HG03457 (cell line): ENCODE results near the gene HMGB4.

Experiments used
- ATAC-seq: cut with Tn5 transposase; IDR thresholded peaks from one replicate; pipeline ENCODE4 v1.9.1; 2021; ENCODE audit warnings: moderate number of reproducible peaks; ENCODE audit not compliant: unreplicated experiment

The HMGB4 gene, protein sequence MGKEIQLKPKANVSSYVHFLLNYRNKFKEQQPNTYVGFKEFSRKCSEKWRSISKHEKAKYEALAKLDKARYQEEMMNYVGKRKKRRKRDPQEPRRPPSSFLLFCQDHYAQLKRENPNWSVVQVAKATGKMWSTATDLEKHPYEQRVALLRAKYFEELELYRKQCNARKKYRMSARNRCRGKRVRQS

DNA sequence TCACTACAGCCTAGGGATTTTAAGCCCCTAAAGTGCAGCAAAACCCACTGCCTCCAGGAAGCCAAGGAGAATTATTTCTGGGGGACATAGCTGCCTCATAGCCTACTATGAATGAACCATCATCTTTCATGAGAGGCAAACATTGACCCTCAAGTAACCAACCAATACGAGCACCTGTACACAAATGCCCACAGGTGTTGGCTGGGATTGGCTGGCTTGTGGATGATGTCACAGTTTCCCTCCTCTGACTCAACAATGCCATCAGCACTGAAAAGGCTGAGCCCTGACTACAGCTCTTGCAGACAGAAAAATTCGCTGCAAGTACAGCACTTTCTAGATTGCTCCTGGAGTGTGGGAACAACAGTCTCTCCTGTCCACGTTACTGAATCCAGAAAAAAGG, at the start of gene HMGB4:
HMGB4 (plus strand) TSS at position 301 of the 400 bp plus-strand sequence. CDS start 113 bp downstream, outside the sequence.
- ATAC-seq: no peak

DNA sequence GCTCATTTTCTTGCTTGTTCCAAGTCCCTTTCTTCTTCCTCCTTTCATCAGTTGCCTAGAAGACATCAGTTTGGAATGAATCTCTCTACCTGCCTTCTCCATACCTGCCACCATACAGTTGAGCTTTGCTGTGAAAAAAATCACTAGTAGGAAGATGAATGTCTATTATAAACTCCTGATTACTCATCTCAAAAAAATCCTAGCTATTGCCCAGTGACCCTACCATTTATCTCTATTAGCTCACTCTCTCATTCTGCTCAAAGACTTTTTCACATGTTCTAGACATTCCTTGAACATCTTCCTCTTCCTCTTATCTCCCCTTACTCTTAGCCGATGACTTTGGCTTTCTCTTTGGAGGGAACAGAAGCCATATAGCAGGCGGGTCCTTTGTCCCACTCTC, 49.7 kb upstream of the HMGB4 start:
- ATAC-seq: no peak

DNA sequence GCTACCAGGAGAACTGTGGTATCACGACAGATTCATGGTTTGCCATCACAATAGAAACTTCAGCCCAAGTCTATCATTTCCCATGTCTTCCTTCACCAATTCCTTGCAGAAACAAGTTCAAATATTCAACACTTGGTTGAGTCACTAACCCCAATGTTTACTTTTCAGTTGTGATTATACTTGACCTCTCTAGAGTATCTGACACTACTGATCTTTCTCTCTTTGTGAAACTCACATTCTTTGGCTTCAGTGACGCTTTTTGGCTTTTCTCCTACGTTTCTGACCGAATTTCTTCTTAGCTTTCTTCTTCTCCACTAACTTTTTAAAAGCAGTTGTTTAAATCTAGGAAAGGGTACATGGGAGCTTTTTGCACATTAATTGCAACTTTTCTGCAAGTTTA, 48.8 kb upstream of the HMGB4 start:
- ATAC-seq: no peak

DNA sequence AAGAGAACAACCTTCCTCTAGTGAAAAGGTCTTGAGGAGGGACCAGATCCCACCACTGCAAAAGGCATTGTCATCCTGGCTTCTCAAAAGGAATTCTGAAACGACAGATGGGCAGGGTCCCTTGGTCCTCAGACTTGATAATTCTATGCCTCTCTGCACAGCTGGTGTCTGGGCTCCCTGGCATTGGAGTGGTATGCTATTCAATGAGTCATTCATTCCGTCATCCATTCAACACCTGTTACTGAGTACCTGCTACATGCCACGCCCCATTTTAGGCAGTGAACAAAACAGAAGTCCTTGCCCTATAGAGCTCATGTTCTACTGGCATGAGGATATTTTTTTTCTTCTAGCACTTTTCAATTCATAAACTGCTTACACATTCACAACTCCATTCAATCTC, 45.8 kb upstream of the HMGB4 start:
- no peak for ATAC-seq

DNA sequence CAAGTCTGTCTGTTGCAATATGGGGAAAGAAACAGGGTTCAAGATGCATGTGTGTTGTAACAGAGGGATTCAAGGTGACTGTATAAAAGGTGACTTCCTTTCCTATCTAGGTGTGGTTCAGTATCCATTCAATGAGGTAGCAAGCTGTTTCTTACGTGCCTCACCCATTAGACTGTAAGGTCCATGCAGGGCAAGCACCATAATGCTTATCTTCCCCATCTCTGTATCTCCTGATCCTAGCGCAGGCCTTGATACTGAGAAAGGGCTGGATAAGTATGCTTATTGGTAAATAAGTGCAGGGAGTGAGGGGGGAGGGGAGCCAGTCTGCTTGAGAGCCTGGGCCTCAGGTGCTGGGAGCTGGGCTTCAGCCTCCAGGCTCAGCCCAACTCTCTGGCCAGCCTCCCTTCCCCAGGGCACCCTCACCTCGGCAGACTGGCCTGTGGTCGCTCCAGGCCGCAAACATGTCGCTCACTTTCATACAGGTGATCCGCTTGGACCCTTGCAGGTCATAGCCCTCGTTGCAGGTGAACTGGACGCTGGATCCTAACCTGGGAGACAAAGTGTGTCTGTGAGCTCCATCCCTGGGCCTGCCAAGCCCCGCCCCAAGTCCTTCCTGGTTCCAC, 44.5 kb upstream of the HMGB4 start:
- no peak for ATAC-seq

DNA sequence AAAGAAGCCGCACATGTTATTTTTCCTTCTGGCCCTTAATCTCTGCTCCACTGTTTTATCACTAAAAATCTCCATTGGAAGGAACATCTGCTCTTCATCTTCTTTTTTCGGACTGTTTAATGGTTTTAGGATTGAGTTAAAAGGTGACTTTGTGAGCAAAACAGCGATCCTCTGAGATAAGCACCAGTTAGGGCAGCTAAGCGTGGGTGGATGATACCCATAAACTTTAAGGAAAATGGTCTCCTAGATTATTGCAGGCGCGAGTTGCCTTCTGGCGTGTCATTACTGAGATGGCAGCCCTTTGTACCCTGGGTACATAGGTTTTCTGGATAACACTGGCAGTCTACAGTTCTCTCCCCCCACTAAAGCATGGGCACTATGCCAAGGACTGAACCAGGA, 44.0 kb upstream of the HMGB4 start:
- ATAC-seq: no peak

DNA sequence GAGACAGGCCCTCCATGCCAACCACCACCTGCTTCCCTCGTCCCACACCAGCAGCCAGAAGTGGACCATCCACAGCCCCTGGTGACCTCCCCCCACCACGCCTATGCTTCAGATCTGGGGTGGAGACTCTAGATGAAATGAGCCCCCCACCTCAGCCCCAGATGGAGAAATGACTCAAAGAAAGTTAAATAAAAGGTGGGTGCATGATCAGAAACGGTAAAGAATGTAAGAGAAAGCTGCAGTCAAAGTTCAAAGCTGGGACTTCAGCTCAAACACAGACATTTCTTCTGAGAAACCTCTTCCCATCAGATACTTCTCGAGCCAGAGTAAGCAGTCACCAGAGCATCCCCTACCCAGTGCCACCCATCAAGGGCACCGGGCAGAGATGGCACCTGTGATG, 43.1 kb upstream of the HMGB4 start:
- ATAC-seq: no peak

DNA sequence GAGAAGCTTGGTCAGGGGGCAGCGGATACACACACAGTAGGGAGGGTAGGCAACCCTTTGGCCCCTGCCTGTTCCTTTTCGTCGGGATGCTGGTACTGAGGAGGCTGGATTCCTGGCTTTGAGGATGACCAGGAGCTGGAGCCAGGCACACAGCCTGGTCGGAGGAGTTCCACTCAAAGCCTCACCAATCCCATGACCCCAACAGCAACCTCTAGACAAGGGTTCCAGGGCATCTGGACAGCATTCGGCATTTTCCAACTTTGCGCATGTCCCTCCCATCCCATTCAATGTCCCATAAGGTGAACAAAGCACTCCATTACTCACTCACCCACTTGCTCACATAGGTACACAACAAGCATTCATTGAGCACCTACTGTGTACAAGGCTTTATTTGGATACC, 42.6 kb upstream of the HMGB4 start:
- ATAC-seq: no peak

DNA sequence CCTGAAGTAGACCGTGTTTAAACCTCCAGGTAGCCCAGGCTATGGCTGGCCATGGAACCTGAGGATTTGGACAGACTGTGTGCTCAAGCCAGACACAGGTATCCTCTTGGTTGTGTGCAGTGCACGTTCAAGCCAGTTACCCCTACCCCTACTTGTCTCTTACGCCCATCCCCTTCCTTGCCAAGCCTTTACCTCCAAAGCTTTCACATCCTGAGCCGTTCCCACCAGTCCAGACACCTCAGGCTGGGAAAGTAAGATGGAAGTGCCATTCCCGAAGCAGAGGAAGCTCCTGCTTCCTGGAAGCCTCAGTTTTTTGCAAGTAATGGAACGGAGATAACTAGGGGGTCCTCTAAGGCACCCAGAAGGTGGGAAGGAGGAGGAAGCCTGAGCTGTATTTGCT, 41.5 kb upstream of the HMGB4 start:
- ATAC-seq: no peak

DNA sequence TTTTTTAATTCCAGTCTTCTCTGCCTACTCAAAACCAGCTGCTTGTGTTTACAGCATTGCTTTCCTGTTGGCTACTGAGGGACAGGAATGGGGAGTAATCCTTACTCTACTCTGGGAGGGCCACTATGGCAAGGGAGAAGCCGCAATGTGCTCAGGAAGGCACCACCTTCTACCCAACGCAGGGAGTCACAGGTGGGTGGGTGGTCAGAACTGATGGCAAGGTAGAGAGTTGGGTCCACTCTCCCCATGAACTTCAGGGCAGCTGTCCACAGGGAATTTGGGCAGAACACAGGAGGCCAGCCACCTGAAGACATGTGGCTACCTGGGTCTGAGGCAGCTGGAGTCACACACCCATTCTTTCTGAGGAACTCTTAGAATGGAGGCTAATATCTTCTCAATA, 40.5 kb upstream of the HMGB4 start:
- no peak for ATAC-seq

DNA sequence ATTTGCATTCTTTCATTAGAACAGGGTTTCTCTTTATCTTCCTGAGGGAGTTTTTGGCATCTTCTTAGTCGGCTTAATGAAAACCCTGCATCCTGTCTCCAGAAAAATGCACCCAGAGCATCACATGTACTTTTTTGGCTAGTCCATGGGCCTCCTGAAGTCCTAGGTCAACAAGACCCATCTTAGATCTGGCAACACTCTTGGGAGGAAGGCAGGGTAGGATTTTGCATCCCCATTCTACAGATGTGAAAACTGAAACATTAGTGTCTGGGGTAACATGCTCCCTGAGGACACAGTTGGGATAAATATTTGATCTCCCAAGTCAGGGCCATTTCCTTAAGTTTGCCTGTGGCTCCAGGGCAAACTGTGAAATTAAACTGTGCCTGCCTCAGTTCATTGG, 40.0 kb upstream of the HMGB4 start:
- ATAC-seq: no peak

DNA sequence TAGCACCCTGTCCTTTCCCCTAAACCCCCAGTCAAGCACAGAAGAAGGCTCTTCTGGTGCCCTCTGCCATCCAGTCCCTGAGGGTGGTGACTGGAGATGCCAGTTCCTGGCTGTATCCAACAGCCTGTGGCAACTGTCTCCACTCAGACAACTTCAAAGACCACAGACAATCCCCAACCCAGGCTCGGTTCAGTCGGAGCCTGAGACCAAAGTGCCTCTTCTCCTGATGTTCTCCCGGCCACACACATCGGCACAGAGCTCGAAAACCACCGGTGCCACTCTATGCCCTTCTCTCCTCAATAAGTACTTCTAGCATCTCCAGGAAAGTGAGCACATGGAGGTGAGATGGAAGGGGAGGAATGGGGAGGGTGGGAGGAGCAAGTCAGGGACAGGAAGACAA, 39.6 kb upstream of the HMGB4 start:
- ATAC-seq: no peak

DNA sequence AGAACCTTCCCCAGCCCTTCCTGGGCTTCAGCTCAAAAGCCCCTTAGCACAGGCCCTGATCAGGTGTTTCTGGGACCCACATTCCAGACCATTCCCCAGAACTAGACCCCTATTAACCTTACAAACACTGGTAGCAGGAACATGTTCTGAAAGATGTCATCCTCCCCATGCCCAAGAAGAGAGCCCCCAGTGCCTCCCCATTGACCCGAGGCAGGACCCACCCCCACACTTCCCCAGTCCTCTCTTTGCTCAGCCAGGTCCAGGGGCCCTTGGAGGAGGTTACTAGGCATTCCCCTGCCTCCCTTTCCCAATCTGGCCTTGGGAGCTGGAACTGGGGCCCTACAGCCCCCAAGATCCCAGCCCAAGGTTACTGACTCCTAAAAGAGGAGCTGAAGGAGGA, 38.9 kb upstream of the HMGB4 start:
- no peak for ATAC-seq

DNA sequence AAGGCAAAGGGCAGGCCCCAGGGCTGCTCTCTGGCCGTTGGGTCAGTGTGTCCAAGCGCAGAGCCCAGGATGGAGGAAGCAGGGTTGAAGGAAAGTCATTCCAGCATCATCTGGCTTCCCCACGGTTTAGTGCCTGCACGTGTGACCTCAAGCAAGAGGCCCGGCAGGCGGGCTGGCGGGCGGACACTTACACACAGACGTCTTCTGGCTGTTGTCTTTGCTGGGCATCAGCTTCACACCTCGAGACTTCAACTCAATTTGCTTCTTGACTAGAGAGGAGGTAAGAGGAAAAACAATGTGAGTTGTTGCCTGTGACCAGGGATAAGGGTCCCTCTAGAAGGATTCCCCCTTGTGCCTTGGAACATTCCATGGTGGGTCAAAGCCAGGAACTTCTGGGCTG, 38.4 kb upstream of the HMGB4 start:
- no peak for ATAC-seq

DNA sequence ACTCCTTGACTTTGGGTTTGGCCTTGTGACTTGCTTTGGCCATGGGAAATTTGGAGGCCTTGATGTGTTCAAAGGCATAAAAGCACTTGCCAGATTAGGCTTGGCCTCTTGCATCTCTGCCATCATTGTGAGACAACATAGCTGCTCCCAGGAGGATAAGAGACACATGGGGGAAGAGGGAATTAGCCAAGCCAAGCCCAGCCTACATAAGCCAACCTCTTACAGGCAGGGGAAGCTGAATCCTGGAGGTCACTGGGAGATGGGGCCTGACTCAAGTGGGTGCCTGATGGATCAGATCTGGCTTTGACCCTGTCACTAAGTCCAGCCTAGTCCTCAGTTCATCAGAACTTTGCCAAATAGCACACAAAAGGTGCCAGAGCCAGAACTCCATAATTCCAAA, 37.6 kb upstream of the HMGB4 start:
- no peak for ATAC-seq

DNA sequence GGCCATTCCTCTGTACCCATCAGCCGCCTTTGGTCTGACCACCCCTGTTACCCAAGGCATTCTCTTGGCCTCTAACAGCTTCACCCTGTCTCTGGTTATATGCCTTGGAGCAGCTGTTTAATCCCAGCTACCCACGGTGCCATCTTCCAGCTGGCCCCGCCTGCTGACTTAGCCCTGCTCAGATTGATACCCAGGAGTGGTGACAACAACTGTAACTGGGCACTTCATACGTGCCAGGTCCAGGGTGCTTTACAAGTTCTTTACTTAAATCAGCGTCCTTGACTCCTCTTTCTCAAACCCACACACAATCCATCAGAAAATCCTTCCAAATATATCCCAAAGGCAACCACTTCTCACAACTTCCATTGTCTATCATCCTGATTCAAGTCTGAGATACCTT, 37.2 kb upstream of the HMGB4 start:
- ATAC-seq: no peak

DNA sequence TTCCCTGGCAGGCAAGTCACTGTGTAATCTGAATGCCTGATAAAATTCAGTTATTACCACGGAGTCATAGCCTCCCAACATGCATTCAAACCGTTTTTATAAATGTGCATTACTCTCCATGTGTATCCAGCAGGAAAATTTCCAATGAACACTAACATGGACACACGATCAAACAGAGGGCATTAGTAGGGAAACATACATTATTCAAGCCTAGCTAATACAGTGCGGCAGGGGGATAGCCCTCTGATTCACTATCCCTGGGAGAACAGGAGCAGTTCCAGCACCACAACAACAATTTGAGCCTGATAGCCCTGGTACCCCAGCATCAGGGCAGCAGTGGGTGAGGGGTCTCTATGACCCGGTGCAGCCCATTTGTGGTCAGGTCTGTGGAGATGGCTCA, 35.8 kb upstream of the HMGB4 start:
- no peak for ATAC-seq

DNA sequence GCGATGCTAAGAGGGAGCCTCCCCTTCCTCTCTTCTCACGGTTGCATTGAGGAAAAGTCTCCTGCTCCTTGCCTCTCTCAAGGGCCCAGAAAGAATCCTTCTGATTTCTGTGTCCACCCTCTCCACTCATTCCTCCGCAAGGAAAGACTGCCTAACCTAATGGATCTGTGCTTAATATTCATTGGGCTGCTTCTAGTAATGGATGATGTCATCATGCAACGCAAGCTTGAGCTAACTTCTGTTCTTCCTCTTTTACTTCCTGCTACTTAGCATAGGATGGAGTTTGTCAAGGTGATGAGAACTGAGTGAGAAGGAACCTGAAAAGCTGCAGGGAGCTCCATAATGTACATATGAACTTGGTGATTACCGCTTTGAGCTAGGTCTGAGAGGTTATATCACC, 35.2 kb upstream of the HMGB4 start:
- ATAC-seq: no peak

DNA sequence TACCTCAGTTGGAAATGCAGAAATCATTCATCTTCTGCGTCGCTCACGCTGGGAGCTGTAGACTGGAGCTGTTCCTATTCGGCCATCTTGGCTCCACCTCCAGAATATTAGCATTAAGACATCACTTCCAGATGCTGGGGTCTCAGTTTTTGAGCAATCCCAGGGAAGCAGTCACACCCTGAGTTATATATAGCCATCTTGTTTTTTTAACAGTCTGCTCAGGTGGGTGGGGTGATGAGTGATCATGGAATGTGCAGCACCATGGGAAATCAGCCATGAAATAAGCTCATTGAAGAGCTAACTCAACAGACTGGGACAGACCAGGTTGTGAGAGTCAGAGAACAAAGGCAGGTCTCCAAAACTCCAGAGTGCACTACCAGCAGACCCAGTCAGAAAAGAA, 27.0 kb upstream of the HMGB4 start:
- ATAC-seq: no peak

DNA sequence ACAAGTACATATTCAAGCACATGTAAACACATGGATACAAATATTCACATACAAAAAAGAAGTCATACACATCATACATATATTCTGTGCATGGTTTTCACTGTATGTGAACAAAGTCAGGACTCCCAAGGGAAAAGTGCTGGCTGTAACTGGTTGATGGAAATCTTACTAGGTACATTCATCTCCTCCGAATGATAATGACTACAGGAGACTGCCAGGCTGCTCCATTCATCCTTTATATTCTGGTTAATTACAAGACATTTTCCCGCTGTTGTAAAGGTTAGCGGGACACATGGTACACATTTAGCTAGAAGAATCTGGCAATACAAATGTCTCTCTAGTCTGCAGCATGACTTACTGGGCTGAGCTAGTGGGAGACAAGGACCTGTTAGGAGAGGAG, 26.2 kb upstream of the HMGB4 start:
- ATAC-seq: no peak

DNA sequence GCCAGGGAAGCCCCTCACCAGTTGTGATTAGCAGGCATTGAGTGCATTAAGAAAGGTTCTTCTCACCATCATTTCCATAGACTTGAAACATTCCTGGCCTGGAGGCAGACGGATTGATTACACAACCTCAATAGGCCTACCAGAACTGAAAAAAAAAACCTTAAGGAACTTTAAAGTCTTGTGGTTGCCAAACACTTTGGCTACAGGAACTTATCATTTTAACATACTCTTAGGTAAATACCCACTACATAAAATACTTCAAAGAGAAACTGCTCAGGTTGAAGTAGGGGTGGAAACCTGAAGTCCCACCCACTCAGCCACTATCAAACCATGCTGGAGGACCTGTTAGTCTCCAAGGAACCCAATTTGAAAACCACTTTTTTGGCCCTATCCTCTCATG, 22.4 kb upstream of the HMGB4 start:
- no peak for ATAC-seq

DNA sequence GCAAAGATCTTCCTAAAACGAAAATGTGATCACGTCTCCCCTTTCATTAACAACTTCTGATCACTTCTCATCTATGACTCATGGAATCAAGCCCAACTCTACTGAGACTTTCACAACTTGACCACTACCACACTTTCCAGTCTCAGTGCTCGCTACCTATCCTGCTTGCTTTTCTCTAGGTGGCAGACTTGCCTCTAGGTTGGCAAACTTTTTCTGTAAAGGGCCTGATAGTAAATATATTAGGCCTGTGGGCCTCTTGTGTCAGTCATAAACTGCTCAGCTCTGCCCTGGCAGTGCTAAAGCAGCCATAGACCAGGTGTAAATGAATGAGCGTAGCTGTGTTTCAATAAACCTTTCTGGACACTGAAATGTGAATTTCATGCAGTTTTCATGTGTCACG, 21.5 kb upstream of the HMGB4 start:
- no peak for ATAC-seq

DNA sequence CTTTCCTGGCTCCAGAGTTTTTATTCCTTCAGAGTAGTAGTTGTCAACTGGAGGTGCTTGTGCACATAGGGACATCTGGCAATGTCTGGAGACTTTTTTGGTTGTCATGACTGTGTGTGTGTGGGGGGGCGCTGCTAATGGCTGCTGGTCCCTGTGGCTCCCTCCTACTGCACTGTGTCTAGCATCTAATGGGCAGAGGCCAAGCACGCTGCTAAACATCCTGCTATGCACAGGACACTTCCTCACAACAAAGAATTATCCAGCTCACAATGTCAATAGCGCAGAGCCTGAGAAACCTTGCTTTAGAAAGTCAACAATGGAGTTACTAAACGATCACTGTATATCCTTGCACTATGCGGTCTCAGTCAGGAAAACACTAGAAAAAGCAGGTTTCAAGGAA, 19.7 kb upstream of the HMGB4 start:
- no peak for ATAC-seq
